IMR-90 (cell line): ENCODE results near the gene SHLD1. TPM values are rescaled to one million over a fixed set of nuclear protein-coding genes. Genes with fewer than 3 reads are reported as not detected.

Experiments used
- ATAC-seq: fragments of 200-7000 bp; cut with Tn5 transposase; 2 replicates; pipeline ENCODE4 v1.9.1; 2020; ENCODE audit warnings: low read depth, mild to moderate bottlenecking, moderate library complexity
- BruUV-seq: library from RNA; stranded (reverse); fragments of 400-500 nt; replicated peaks from 2 replicates; lab custom pipeline; 2021; lab: Mats Ljungman, UMichigan
- CTCF ChIA-PET: fragments of 300-600 bp; formaldehyde crosslinking; extraction: SDS; loops from one replicate; lab custom pipeline; 2021; ENCODE audit warnings: antibody characterized with exemption; lab: Yijun Ruan, JAX
- POLR2A ChIA-PET: fragments of 300-600 bp; sonication (Branson Sonifier 250); formaldehyde crosslinking; loops from one replicate; lab custom pipeline; 2022; ENCODE audit warnings: antibody characterized with exemption; ENCODE audit not compliant: unreplicated experiment; lab: Charles Lee
- DNase-seq: peaks from one replicate; pipeline ENCODE4 v3.0.0; 2013
- H2AFZ ChIP-seq: replicated peaks from 2 replicates; pipeline ENCODE3; 2013; ENCODE audit warnings: low read length, mild to moderate bottlenecking; ENCODE audit not compliant: poor library complexity
- H2AK5ac ChIP-seq: 2 replicates; pipeline ENCODE4 v1.6.1; 2013; ENCODE audit warnings: low read depth, low read length, inconsistent platforms
- H2AK9ac ChIP-seq: replicated peaks from 2 replicates; pipeline ENCODE3; 2013; ENCODE audit warnings: mild to moderate bottlenecking, low read depth, low read length, moderate library complexity; ENCODE audit not compliant: poor library complexity
- H2BK120ac ChIP-seq: 2 replicates; pipeline ENCODE4 v1.6.1; 2013; ENCODE audit warnings: low read depth, low read length, inconsistent platforms
- H2BK15ac ChIP-seq: 3 replicates; pipeline ENCODE4 v1.6.1; 2013; ENCODE audit warnings: low read depth, low read length, inconsistent platforms
- H2BK20ac ChIP-seq: 2 replicates; pipeline ENCODE4 v1.6.1; 2013; ENCODE audit warnings: low read depth, mild to moderate bottlenecking, inconsistent platforms, low read length, moderate library complexity
- H2BK5ac ChIP-seq: 2 replicates; pipeline ENCODE4 v1.6.1; 2013; ENCODE audit warnings: mild to moderate bottlenecking, low read depth, low read length, inconsistent platforms; ENCODE audit not compliant: poor library complexity, severe bottlenecking
- H3K14ac ChIP-seq: replicated peaks from 2 replicates; pipeline ENCODE4 v1.6.1; 2013; ENCODE audit warnings: low read depth, low read length, inconsistent platforms
- H3K18ac ChIP-seq: 2 replicates; pipeline ENCODE4 v1.6.1; 2013; ENCODE audit warnings: low read depth, low read length, control low read depth
- H3K23ac ChIP-seq: 2 replicates; pipeline ENCODE4 v1.6.1; 2013; ENCODE audit warnings: low read depth, low read length, inconsistent platforms
- H3K27ac ChIP-seq: 2 replicates; pipeline ENCODE4 v1.5.1; 2013; ENCODE audit warnings: mild to moderate bottlenecking, control low read depth, low read length; ENCODE audit not compliant: insufficient read depth
- H3K27me3 ChIP-seq: 2 replicates; pipeline ENCODE4 v1.6.1; 2013; ENCODE audit warnings: low read length; ENCODE audit not compliant: control insufficient read depth, insufficient read depth
- H3K36me3 ChIP-seq: 2 replicates; pipeline ENCODE4 v1.6.1; 2013; ENCODE audit warnings: low read length, mixed read lengths; ENCODE audit not compliant: control insufficient read depth, insufficient read depth
- H3K4ac ChIP-seq: 2 replicates; pipeline ENCODE4 v1.6.1; 2013; ENCODE audit warnings: low read depth, low read length, inconsistent platforms
- H3K4me1 ChIP-seq: 2 replicates; pipeline ENCODE4 v1.6.1; 2013; ENCODE audit warnings: low read length, mixed read lengths; ENCODE audit not compliant: control insufficient read depth, insufficient read depth
- H3K4me2 ChIP-seq: 2 replicates; pipeline ENCODE4 v1.6.1; 2013; ENCODE audit warnings: low read depth, mild to moderate bottlenecking, control low read depth, low read length, moderate library complexity
- H3K4me3 ChIP-seq: 2 replicates; pipeline ENCODE4 v1.5.1; 2013; ENCODE audit warnings: low read depth, mild to moderate bottlenecking, control low read depth, low read length, moderate library complexity; ENCODE audit not compliant: insufficient read depth
- H3K56ac ChIP-seq: 2 replicates; pipeline ENCODE4 v1.6.1; 2013; ENCODE audit warnings: low read length, inconsistent platforms; ENCODE audit not compliant: insufficient read depth; ENCODE audit errors: extremely low read depth
- H3K79me1 ChIP-seq, 2 experiments: 2 replicates each; pipeline ENCODE4 v1.6.1; 2013; ENCODE audit warnings: low read length in 2 of 2, inconsistent platforms in 1 of 2, low read depth in 1 of 2
- H3K9ac ChIP-seq: 2 replicates; pipeline ENCODE4 v1.6.1; 2013; ENCODE audit warnings: low read depth, low read length, control low read depth
- H3K9me1 ChIP-seq: 2 replicates; pipeline ENCODE4 v1.6.1; 2013; ENCODE audit warnings: low read length, inconsistent platforms; ENCODE audit not compliant: insufficient read depth
- H3K9me3 ChIP-seq: 2 replicates; pipeline ENCODE4 v1.6.1; 2013; ENCODE audit warnings: low read length; ENCODE audit not compliant: control insufficient read depth, insufficient read depth
- H4K20me1 ChIP-seq: 2 replicates; pipeline ENCODE4 v1.6.1; 2013; ENCODE audit warnings: low read length, inconsistent platforms; ENCODE audit not compliant: insufficient read depth
- H4K5ac ChIP-seq: 2 replicates; pipeline ENCODE4 v1.6.1; 2013; ENCODE audit warnings: mild to moderate bottlenecking, low read depth, low read length, control low read depth
- H4K8ac ChIP-seq, 2 experiments: 2 replicates each; pipeline ENCODE4 v1.6.1; 2013; ENCODE audit warnings: low read depth in 2 of 2, low read length in 2 of 2, control low read depth in 1 of 2, inconsistent platforms in 1 of 2
- H4K91ac ChIP-seq: 2 replicates; pipeline ENCODE4 v1.6.1; 2013; ENCODE audit warnings: low read depth, low read length, inconsistent platforms; ENCODE audit not compliant: insufficient read depth
- BHLHE40 ChIP-seq: fragments of 150-350 bp; IDR thresholded peaks from 2 replicates; pipeline ENCODE4 v1.6.1; 2016; ENCODE audit warnings: mild to moderate bottlenecking, low read depth, low read length
- CEBPB ChIP-seq: IDR thresholded peaks from 2 replicates; pipeline ENCODE4 v1.6.1; 2012; ENCODE audit warnings: low read depth, low read length, improper control_type of control experiment
- CHD1 ChIP-seq: IDR thresholded peaks from 2 replicates; pipeline ENCODE4 v1.6.1; 2012; ENCODE audit warnings: low read depth, low read length, improper control_type of control experiment
- FOS ChIP-seq: fragments of 150-350 bp; IDR thresholded peaks from 2 replicates; pipeline ENCODE4 v1.6.1; 2016; ENCODE audit warnings: low read depth, low read length
- MAFK ChIP-seq: IDR thresholded peaks from 2 replicates; pipeline ENCODE4 v1.6.1; 2012; ENCODE audit warnings: low read depth, low read length, improper control_type of control experiment
- MAZ ChIP-seq: IDR thresholded peaks from 2 replicates; pipeline ENCODE4 v1.6.1; 2012; ENCODE audit warnings: low read depth, mild to moderate bottlenecking, low read length, improper control_type of control experiment, moderate library complexity, borderline replicate concordance
- MXI1 ChIP-seq: IDR thresholded peaks from 2 replicates; pipeline ENCODE4 v1.6.1; 2012; ENCODE audit warnings: low read depth, mild to moderate bottlenecking, low read length, moderate library complexity, borderline replicate concordance
- NFE2L2 ChIP-seq: fragments of 150-350 bp; IDR thresholded peaks from 2 replicates; pipeline ENCODE4 v1.6.1; 2016; ENCODE audit warnings: low read depth, mild to moderate bottlenecking, low read length
- POLR2A ChIP-seq: IDR thresholded peaks from 2 replicates; pipeline ENCODE4 v1.6.1; 2012; ENCODE audit warnings: mild to moderate bottlenecking, low read depth, low read length
- RAD21 ChIP-seq: IDR thresholded peaks from 2 replicates; pipeline ENCODE4 v1.6.1; 2012; ENCODE audit warnings: low read length, improper control_type of control experiment
- RCOR1 ChIP-seq: IDR thresholded peaks from 2 replicates; pipeline ENCODE4 v1.6.1; 2012; ENCODE audit warnings: mild to moderate bottlenecking, low read length, improper control_type of control experiment; ENCODE audit not compliant: insufficient replicate concordance
- RFX5 ChIP-seq: IDR thresholded peaks from 2 replicates; pipeline ENCODE4 v1.8.0; 2012; ENCODE audit warnings: low read depth, mild to moderate bottlenecking, low read length, moderate library complexity
- SMC3 ChIP-seq: fragments of 150-350 bp; IDR thresholded peaks from 2 replicates; pipeline ENCODE4 v1.6.1; 2016; ENCODE audit warnings: low read depth, mild to moderate bottlenecking, antibody characterized with exemption, low read length, moderate library complexity
- WGBS, 2 experiments: methylation state at CpG; one replicate each; pipeline versions ENCODE4 v1.1.5 to v1.1.7; 2013; ENCODE audit warnings: missing lambda C conversion rate in 2 of 2; ENCODE audit not compliant: insufficient read length in 1 of 2; ENCODE audit errors: extremely low coverage in 2 of 2; 5-methylcytosine and 5-hydroxymethylcytosine counted together
- dilution Hi-C: fragments of 300-500 bp; cut with HindIII; formaldehyde crosslinking; loops from one replicate; pipeline ENCODE4 v1.14.3; 2018; ENCODE audit warnings: low sequenced_read_pairs; ENCODE audit not compliant: unreplicated experiment
- in situ Hi-C: fragments of 300-500 bp; cut with MboI; formaldehyde crosslinking; loops from 3 replicates; pipeline ENCODE4 v1.14.3; 2019; ENCODE audit warnings: low sequenced_read_pairs, inconsistent platforms, mixed read lengths
- intact Hi-C: fragments of 100-400 bp; cut with micrococcal nuclease; formaldehyde crosslinking; loops from 2 replicates; pipeline ENCODE4 v1.10.0; 2022
- polyA plus RNA-seq, 3 experiments: library from polyadenylated mRNA; depleted of rRNA; stranded (reverse); fragments of >200 nt; gene quantifications; 2 replicates each; pipeline ENCODE4 v1.2.3, GENCODE V29; 2012; ENCODE audit warnings: low replicate concordance in 1 of 3
- total RNA-seq: library from RNA; depleted of rRNA; stranded (reverse); fragments of >200 nt; gene quantifications from 2 replicates; pipeline ENCODE4 v1.2.3, GENCODE V29; 2012
- TF ChIP-seq, protein P1 (sequence below): fragments of 150-350 bp; IDR thresholded peaks from 2 replicates; pipeline ENCODE4 v1.6.1; 2016; ENCODE audit warnings: low read depth, mild to moderate bottlenecking, low read length, moderate library complexity, borderline replicate concordance
- TF ChIP-seq, protein P2 (sequence below): conservative IDR thresholded peaks from 2 replicates; pipeline ENCODE4 v1.5.1; 2012; ENCODE audit warnings: mild to moderate bottlenecking, low read depth, low read length, improper control_type of control experiment
- TF ChIP-seq, protein P3 (sequence below): fragments of 150-350 bp; IDR thresholded peaks from 2 replicates; pipeline ENCODE4 v1.6.1; 2017; ENCODE audit warnings: mild to moderate bottlenecking, antibody characterized with exemption, low read length, low read depth

SHLD1 gene
- total and polyA plus RNA-seq, 2 of the 4 experiments (the other 2 are of a cell fraction), result 2.6 to 3.0 TPM

DNA sequence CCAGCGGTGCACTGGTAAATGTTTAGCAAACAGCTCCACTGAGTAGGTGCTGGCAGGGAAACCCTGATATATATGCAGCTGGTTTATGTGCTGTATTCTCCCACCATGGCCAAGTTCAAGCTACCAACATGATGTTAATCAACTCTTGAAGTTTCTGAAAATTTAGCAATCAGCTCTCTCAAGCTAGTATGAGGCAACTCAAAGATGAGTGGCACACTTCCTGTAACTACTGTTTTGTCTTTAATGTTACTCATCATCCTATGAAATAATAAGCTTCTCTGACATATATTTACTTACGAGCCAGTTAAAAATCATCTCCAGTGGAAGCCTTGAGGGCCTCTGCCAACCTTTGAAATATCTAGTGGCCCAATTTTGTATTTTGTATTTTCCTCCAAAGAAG is 145.4 kb downstream of the SHLD1 start:
- Histone ChIP-seq H3K4ac (no peak overlapping the region), H3K9ac (no peak overlapping the region), H3K27ac (no peak overlapping the region), H3K27me3 (peaks cover 12% of the 10 kb centered on the region), H3K14ac (no peak overlapping the region), H3K36me3 (no peaks in the 10 kb centered on the region), H3K56ac (no peak overlapping the region), H3K9me3 (no peaks in the 10 kb centered on the region), H3K4me1 (no peaks in the 10 kb centered on the region), H2BK120ac (no peak overlapping the region), H2BK15ac (no peak overlapping the region), H2BK5ac (no peak overlapping the region), H3K79me1 (no peaks in the 10 kb centered on the region), H4K20me1 (no peaks in the 10 kb centered on the region), H4K5ac (no peak overlapping the region), H4K8ac (no peak overlapping the region), H3K18ac (no peak overlapping the region), H2AK9ac (no peak overlapping the region), H3K4me3 (no peak overlapping the region), H2AFZ (no peak overlapping the region), H4K91ac (no peak overlapping the region), H3K4me2 (no peak overlapping the region), H3K23ac (no peak overlapping the region), H2AK5ac (no peak overlapping the region), H3K9me1 (no peaks in the 10 kb centered on the region), H2BK20ac (no peak overlapping the region)
- WGBS, 2 experiments, result no CpG with 5 or more reads among the region's 2 CpGs
- intact Hi-C loops (no loop called here), in situ Hi-C loops (no loop called here), dilution Hi-C loops (no loop called here)
- ATAC-seq, result no peak
- ChIA-PET CTCF (no interaction called here), POLR2A (no interaction called here)
- BruUV-seq, result no TSS peak
- TF ChIP-seq, protein P1, sequence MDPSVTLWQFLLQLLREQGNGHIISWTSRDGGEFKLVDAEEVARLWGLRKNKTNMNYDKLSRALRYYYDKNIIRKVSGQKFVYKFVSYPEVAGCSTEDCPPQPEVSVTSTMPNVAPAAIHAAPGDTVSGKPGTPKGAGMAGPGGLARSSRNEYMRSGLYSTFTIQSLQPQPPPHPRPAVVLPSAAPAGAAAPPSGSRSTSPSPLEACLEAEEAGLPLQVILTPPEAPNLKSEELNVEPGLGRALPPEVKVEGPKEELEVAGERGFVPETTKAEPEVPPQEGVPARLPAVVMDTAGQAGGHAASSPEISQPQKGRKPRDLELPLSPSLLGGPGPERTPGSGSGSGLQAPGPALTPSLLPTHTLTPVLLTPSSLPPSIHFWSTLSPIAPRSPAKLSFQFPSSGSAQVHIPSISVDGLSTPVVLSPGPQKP, result no peak
- TF ChIP-seq RCOR1 (no peak), MAFK (no peak), RFX5 (no peak), BHLHE40 (no peak), SMC3 (no peak), NFE2L2 (no peak), RAD21 (no peak), FOS (no peak), MAZ (no peak), POLR2A (no peak), CHD1 (no peak), CEBPB (no peak), MXI1 (no peak)
- TF ChIP-seq, protein P2, sequence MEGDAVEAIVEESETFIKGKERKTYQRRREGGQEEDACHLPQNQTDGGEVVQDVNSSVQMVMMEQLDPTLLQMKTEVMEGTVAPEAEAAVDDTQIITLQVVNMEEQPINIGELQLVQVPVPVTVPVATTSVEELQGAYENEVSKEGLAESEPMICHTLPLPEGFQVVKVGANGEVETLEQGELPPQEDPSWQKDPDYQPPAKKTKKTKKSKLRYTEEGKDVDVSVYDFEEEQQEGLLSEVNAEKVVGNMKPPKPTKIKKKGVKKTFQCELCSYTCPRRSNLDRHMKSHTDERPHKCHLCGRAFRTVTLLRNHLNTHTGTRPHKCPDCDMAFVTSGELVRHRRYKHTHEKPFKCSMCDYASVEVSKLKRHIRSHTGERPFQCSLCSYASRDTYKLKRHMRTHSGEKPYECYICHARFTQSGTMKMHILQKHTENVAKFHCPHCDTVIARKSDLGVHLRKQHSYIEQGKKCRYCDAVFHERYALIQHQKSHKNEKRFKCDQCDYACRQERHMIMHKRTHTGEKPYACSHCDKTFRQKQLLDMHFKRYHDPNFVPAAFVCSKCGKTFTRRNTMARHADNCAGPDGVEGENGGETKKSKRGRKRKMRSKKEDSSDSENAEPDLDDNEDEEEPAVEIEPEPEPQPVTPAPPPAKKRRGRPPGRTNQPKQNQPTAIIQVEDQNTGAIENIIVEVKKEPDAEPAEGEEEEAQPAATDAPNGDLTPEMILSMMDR, result no peak
- TF ChIP-seq, protein P3, sequence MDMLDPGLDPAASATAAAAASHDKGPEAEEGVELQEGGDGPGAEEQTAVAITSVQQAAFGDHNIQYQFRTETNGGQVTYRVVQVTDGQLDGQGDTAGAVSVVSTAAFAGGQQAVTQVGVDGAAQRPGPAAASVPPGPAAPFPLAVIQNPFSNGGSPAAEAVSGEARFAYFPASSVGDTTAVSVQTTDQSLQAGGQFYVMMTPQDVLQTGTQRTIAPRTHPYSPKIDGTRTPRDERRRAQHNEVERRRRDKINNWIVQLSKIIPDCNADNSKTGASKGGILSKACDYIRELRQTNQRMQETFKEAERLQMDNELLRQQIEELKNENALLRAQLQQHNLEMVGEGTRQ, result no peak
- no peak for DNase-seq
